Measurements from ENCODE around the gene LAPTM5. TPM values are rescaled to one million over a fixed set of nuclear protein-coding genes. Genes with fewer than 3 reads are reported as not detected.

LAPTM5 gene
- total RNA-seq, 1 experiment from 2014 or later, result not detected

DNA sequence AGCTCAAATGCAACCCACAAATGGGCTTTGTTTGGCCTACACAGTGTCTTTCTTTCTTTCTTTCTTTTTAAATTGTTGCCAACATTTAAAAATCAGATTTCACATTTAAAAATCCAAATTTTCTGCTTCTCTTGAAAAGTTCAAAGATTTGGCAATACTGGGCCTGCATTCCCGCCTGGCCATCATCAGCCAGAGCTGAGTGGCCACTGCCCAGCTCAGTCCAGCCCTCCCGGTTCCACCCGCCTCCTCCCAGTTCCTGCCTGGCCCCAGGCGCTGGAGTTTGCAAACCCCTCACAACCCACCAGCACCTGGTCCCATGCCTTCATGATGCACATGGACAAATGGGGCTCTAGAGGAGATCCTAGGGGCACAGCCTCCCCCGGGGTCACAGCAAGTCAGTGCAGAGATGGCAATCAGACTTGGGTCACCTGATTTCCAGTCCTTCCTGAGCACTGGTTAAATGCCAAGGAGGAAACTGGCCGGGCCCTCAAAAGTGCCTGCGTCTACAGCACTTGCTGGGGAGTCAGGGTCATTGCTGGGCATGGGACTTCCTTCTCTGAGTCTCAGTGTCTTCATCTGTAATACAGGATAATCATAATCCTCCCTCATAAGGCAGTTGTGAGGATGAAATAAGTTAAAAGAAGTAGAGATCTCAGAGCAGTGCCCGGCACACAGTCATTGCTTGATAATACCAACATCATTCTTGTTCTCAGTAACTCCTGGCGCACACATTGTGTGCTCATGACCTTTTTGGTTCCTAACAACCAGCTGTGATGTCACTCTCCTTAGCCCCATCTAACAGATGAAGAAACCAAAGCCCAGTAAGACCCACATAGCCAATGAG is 41.0 kb upstream of the LAPTM5 start:
- Histone ChIP-seq H3K9me3 (ENCODE audit: low read depth, low read length, poor library complexity, severe bottlenecking) (no peaks in the 10 kb centered on the region), H3K4me1 (ENCODE audit: insufficient read depth, low read length, poor library complexity, severe bottlenecking) (peaks cover 3% of the 10 kb centered on the region), H3K36me3 (ENCODE audit: insufficient read depth, low read length, poor library complexity, severe bottlenecking) (no peaks in the 10 kb centered on the region), H3K27ac (ENCODE audit: low read depth, low read length, poor library complexity, severe bottlenecking) (no peak overlapping the region), H3K27me3 (replicated peaks; ENCODE audit: insufficient read depth, low read depth, low read length, poor library complexity) (no peaks in the 10 kb centered on the region), H3K4me3 (ENCODE audit: low read depth, low read length, poor library complexity, severe bottlenecking) (no peak overlapping the region)
- POLR2A ChIA-PET (ENCODE audit: low non-redundant PET), result no interaction called here
- no peak for TF ChIP-seq EZH2 (IDR thresholded peaks at IDR 0.05; ENCODE audit: borderline replicate concordance, low read depth, low read length, poor library complexity, severe bottlenecking)
- TF ChIP-seq, protein P1, sequence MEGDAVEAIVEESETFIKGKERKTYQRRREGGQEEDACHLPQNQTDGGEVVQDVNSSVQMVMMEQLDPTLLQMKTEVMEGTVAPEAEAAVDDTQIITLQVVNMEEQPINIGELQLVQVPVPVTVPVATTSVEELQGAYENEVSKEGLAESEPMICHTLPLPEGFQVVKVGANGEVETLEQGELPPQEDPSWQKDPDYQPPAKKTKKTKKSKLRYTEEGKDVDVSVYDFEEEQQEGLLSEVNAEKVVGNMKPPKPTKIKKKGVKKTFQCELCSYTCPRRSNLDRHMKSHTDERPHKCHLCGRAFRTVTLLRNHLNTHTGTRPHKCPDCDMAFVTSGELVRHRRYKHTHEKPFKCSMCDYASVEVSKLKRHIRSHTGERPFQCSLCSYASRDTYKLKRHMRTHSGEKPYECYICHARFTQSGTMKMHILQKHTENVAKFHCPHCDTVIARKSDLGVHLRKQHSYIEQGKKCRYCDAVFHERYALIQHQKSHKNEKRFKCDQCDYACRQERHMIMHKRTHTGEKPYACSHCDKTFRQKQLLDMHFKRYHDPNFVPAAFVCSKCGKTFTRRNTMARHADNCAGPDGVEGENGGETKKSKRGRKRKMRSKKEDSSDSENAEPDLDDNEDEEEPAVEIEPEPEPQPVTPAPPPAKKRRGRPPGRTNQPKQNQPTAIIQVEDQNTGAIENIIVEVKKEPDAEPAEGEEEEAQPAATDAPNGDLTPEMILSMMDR (conservative IDR thresholded peaks at IDR 0.05; ENCODE audit: low read depth, low read length), result no peak
- intact Hi-C loops (cut with micrococcal nuclease; ENCODE audit: unreplicated experiment), result no loop called here
- no peak for DNase-seq (ENCODE audit: low spot score)
- CTCF ChIA-PET, result no interaction called here
- BruUV-seq (replicated peaks), result no TSS peak

DNA sequence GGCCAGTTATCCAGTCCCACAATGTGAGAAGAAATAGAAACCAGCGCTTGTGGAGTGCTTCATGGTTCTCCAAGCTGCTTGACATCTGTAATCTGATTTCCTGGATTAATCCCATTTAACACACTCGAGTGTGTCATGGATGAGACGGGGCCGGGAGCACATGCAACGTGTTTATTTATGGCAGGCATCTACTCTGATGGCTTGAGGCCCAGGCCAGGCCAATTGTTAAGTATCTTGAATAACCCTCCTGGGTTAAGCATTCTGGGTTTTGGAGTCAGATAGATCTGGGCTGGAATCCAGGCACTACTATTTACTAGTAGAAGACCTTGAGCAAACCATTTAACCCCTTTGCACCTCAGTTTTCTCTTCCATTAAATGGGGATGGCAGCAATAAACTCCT is 37.5 kb upstream of the LAPTM5 start:
- no peak for DNase-seq (ENCODE audit: low spot score)
- H3K4me3 ChIP-seq (ENCODE audit: low read depth, low read length, poor library complexity, severe bottlenecking), result no peak overlapping the region
- CTCF ChIA-PET, result interaction anchor here (1.3 kb wide), 1 partner anchor 15 kb away, joined by 6 read pairs; no protein-coding TSS in a partner anchor
- no peaks in the 10 kb centered on the region for H3K4me1 ChIP-seq (ENCODE audit: insufficient read depth, low read length, poor library complexity, severe bottlenecking)
- peaks cover 6% of the 10 kb centered on the region for H3K27me3 ChIP-seq (replicated peaks; ENCODE audit: insufficient read depth, low read depth, low read length, poor library complexity)
- POLR2A ChIA-PET (ENCODE audit: low non-redundant PET), result no interaction called here
- no peak overlapping the region for H3K27ac ChIP-seq (ENCODE audit: low read depth, low read length, poor library complexity, severe bottlenecking)
- BruUV-seq (replicated peaks), result no TSS peak
- H3K36me3 ChIP-seq (ENCODE audit: insufficient read depth, low read length, poor library complexity, severe bottlenecking), result no peaks in the 10 kb centered on the region
- intact Hi-C loops (cut with micrococcal nuclease; ENCODE audit: unreplicated experiment), result no loop called here
- H3K9me3 ChIP-seq (ENCODE audit: low read depth, low read length, poor library complexity, severe bottlenecking), result no peaks in the 10 kb centered on the region
- no peak for TF ChIP-seq EZH2 (IDR thresholded peaks at IDR 0.05; ENCODE audit: borderline replicate concordance, low read depth, low read length, poor library complexity, severe bottlenecking)
- TF ChIP-seq, protein P1 (conservative IDR thresholded peaks at IDR 0.05; ENCODE audit: low read depth, low read length), result no peak

DNA sequence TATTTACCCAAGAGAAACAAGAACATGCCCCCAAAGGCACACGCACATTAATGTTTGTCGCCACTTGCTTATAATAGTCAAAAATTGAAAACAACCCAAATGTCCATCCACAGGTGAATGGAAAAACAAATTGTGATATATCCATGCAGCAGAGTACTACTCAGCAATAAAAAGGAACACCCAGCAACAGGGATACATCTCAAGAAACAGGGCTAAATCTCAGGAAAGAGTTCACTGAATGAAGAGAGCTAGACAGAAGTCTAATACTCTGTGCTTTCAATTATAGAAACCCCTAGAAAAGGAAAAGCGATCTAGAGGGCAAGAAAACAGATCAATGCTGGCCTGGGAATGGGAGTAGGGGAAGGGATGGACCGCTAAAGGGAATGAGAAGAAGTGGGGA is 36.7 kb upstream of the LAPTM5 start:
- Histone ChIP-seq H3K27me3 (replicated peaks; ENCODE audit: insufficient read depth, low read depth, low read length, poor library complexity) (peaks cover 6% of the 10 kb centered on the region), H3K4me1 (ENCODE audit: insufficient read depth, low read length, poor library complexity, severe bottlenecking) (no peaks in the 10 kb centered on the region), H3K4me3 (ENCODE audit: low read depth, low read length, poor library complexity, severe bottlenecking) (no peak overlapping the region), H3K36me3 (ENCODE audit: insufficient read depth, low read length, poor library complexity, severe bottlenecking) (no peaks in the 10 kb centered on the region), H3K9me3 (ENCODE audit: low read depth, low read length, poor library complexity, severe bottlenecking) (no peaks in the 10 kb centered on the region), H3K27ac (ENCODE audit: low read depth, low read length, poor library complexity, severe bottlenecking) (no peak overlapping the region)
- TF ChIP-seq EZH2 (IDR thresholded peaks at IDR 0.05; ENCODE audit: borderline replicate concordance, low read depth, low read length, poor library complexity, severe bottlenecking), result no peak
- TF ChIP-seq, protein P1 (conservative IDR thresholded peaks at IDR 0.05; ENCODE audit: low read depth, low read length), result no peak
- no peak for DNase-seq (ENCODE audit: low spot score)
- intact Hi-C loops (cut with micrococcal nuclease; ENCODE audit: unreplicated experiment), result no loop called here
- ChIA-PET POLR2A (ENCODE audit: low non-redundant PET) (no interaction called here), CTCF (no interaction called here)
- BruUV-seq (replicated peaks), result no TSS peak

Measured in A673 (cell line).